Hepatocyte (in vitro differentiated cells): Measurements from ENCODE around the gene CD44. TPM values are rescaled to one million over a fixed set of nuclear protein-coding genes. Genes with fewer than 3 reads are reported as not detected.
A peak's percentile ranks its signal among the peaks of the same experiment; 100 is the strongest.

Experiments used
- DNase-seq: peaks from one replicate; pipeline ENCODE4 v3.0.0-alpha.2; 2016; ENCODE audit warnings: low spot score
- H2AFZ ChIP-seq: fragments of 200-600 bp; sonication (generic); 2 replicates; pipeline ENCODE4 v1.6.0; 2016; ENCODE audit warnings: antibody characterized with exemption, mild to moderate bottlenecking
- H3K27ac ChIP-seq: fragments of 200-600 bp; sonication (generic); 2 replicates; pipeline ENCODE4 v1.5.1; 2016; ENCODE audit warnings: mild to moderate bottlenecking
- H3K27me3 ChIP-seq: fragments of 200-600 bp; sonication (generic); 2 replicates; pipeline ENCODE4 v1.6.1; 2016
- H3K36me3 ChIP-seq: fragments of 200-600 bp; sonication (generic); replicated peaks from 2 replicates; pipeline ENCODE4 v1.5.1; 2016; ENCODE audit warnings: low read depth; ENCODE audit not compliant: insufficient read depth
- H3K4me1 ChIP-seq: fragments of 200-600 bp; sonication (generic); 2 replicates; pipeline ENCODE4 v1.5.1; 2016; ENCODE audit warnings: mild to moderate bottlenecking, moderate library complexity; ENCODE audit not compliant: insufficient read depth
- H3K4me2 ChIP-seq: fragments of 200-600 bp; sonication (generic); 2 replicates; pipeline ENCODE4 v1.6.0; 2016
- H3K4me3 ChIP-seq: fragments of 200-600 bp; sonication (generic); 2 replicates; pipeline ENCODE4 v1.5.1; 2016; ENCODE audit warnings: mild to moderate bottlenecking
- H3K79me2 ChIP-seq: fragments of 200-600 bp; sonication (generic); 2 replicates; pipeline ENCODE4 v1.6.0; 2017; ENCODE audit warnings: mild to moderate bottlenecking
- H3K9me2 ChIP-seq: fragments of 200-600 bp; sonication (generic); replicated peaks from 2 replicates; pipeline ENCODE4 v1.6.0; 2017; ENCODE audit warnings: mild to moderate bottlenecking; ENCODE audit not compliant: insufficient read depth
- H3K9me3 ChIP-seq: fragments of 200-600 bp; sonication (generic); 2 replicates; pipeline ENCODE4 v1.5.1; 2016; ENCODE audit warnings: low read depth, mild to moderate bottlenecking
- H4K20me1 ChIP-seq: fragments of 200-600 bp; sonication (generic); 2 replicates; pipeline ENCODE4 v1.6.0; 2016; ENCODE audit warnings: mild to moderate bottlenecking; ENCODE audit not compliant: insufficient read depth, poor library complexity, severe bottlenecking
- EZH2 ChIP-seq: fragments of 200-600 bp; sonication (generic); IDR thresholded peaks from 2 replicates; pipeline ENCODE4 v1.6.1; 2016; ENCODE audit warnings: antibody characterized with exemption, mild to moderate bottlenecking, borderline replicate concordance
- EZH2phosphoT487 ChIP-seq: fragments of 200-600 bp; sonication (generic); IDR thresholded peaks from one replicate; pipeline ENCODE4 v1.6.1; 2018; ENCODE audit warnings: antibody characterized with exemption, mild to moderate bottlenecking, low read depth, moderate library complexity; ENCODE audit not compliant: unreplicated experiment, severe bottlenecking
- WGBS: methylation state at CpG from one replicate; pipeline ENCODE4 v1.1.6; 2016; ENCODE audit warnings: low lambda C conversion rate; ENCODE audit errors: missing lambda C conversion rate; 5-methylcytosine and 5-hydroxymethylcytosine counted together
- polyA plus RNA-seq: library from polyadenylated mRNA; unstranded; fragments of >200 nt; fragmentation: Nextera tagmentation; extraction: Ambion mirVana; gene quantifications from 2 replicates; pipeline ENCODE4 v1.2.1, GENCODE V29; 2016
- total RNA-seq: library from RNA; depleted of rRNA; stranded (reverse); fragments of >200 nt; gene quantifications from 2 replicates; pipeline ENCODE4 v1.2.3, GENCODE V29; 2014
- TF ChIP-seq, protein P1 (sequence below): fragments of 200-600 bp; sonication (generic); IDR thresholded peaks from 2 replicates; pipeline ENCODE4 v1.5.1; 2016; ENCODE audit warnings: antibody characterized with exemption, mild to moderate bottlenecking; ENCODE audit not compliant: poor library complexity

The CD44 gene
- total and polyA plus RNA-seq, 2 experiments from 2014 or later, result 17.5 to 29.5 TPM

DNA sequence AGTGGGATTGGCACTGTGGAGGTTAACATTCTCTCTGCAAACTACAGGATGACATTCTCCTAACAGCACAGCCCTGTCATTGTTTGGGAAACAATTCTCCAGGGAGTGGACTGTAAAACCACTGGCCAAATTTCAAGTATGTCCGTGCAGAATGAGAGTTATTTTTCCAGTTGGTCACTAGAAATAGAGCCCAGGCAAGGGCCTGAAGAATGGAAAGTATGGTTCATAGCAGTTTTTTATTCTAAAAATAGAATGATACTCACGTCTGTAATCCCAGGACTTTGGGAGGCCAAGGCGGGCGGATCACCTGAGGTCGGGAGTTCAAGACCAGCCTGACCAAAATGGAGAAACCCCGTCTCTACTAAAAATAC, 39.0 kb upstream of the CD44 start:
- H3K79me2 ChIP-seq, result no peaks in the 10 kb centered on the region
- H3K36me3 ChIP-seq, result no peaks in the 10 kb centered on the region
- H3K4me1 ChIP-seq, result no peaks in the 10 kb centered on the region
- no peak overlapping the region for H3K4me3 ChIP-seq
- peak overlapping the region; percentile 14 for H3K27ac ChIP-seq
- 79% methylated on average over 6 of the region's 6 CpGs for WGBS
- no peaks in the 10 kb centered on the region for H3K27me3 ChIP-seq
- H4K20me1 ChIP-seq, result no peaks in the 10 kb centered on the region
- no peak for DNase-seq
- H3K9me3 ChIP-seq, result no peaks in the 10 kb centered on the region
- no peak for TF ChIP-seq EZH2phosphoT487
- no peak for TF ChIP-seq EZH2
- TF ChIP-seq, protein P1, sequence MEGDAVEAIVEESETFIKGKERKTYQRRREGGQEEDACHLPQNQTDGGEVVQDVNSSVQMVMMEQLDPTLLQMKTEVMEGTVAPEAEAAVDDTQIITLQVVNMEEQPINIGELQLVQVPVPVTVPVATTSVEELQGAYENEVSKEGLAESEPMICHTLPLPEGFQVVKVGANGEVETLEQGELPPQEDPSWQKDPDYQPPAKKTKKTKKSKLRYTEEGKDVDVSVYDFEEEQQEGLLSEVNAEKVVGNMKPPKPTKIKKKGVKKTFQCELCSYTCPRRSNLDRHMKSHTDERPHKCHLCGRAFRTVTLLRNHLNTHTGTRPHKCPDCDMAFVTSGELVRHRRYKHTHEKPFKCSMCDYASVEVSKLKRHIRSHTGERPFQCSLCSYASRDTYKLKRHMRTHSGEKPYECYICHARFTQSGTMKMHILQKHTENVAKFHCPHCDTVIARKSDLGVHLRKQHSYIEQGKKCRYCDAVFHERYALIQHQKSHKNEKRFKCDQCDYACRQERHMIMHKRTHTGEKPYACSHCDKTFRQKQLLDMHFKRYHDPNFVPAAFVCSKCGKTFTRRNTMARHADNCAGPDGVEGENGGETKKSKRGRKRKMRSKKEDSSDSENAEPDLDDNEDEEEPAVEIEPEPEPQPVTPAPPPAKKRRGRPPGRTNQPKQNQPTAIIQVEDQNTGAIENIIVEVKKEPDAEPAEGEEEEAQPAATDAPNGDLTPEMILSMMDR, result no peak
- H2AFZ ChIP-seq, result no peak overlapping the region
- H3K4me2 ChIP-seq, result no peak overlapping the region
- H3K9me2 ChIP-seq, result no peaks in the 10 kb centered on the region

DNA sequence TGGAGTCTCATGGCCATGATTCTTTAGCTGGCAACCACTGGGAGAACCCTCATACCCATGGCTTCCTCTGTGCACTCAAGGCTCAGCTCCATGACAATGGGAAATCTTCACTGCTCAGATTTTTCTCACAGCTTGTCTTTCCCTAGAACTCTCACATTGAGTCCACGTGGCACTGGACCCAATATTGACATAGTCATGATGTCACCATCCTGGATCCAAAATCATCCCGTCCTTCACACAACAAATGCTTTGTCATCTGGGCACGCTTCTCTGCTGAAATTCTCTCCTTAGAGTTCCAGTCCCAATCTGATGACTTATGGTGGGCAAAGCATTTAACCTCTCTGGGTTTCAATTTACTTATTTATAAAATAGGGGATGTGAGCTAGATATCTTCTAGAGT, 37.7 kb upstream of the CD44 start:
- Histone ChIP-seq H3K36me3 (no peaks in the 10 kb centered on the region), H3K27me3 (no peaks in the 10 kb centered on the region), H3K4me2 (no peak overlapping the region), H3K9me3 (no peaks in the 10 kb centered on the region), H4K20me1 (no peaks in the 10 kb centered on the region), H3K27ac (no peak overlapping the region), H3K4me1 (no peaks in the 10 kb centered on the region), H3K9me2 (no peaks in the 10 kb centered on the region), H3K79me2 (no peaks in the 10 kb centered on the region), H3K4me3 (no peak overlapping the region), H2AFZ (no peak overlapping the region)
- 73% methylated on average over 3 of the region's 3 CpGs for WGBS
- TF ChIP-seq, protein P1, result no peak
- no peak for TF ChIP-seq EZH2
- no peak for TF ChIP-seq EZH2phosphoT487
- DNase-seq, result no peak

DNA sequence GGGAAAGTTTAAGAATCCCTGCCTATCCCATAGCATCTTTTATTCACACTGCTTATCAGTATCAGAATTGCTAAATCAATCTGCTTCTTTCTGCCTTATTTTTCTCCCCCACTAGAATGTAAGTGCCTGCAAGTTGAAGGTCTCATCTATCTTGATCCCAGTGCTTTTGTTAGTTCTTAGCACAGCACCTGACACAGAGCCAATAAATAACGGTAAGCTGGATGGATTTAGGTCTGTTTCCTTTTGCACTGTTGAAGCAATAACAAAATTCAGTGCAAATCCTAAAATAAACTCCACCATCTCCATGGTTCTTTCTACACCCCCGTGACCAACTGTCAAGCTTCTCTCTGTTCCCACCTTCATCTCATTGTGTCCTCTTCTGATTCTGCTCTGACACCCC, 36.7 kb upstream of the CD44 start:
- no peak for DNase-seq
- no peaks in the 10 kb centered on the region for H3K36me3 ChIP-seq
- no peak for TF ChIP-seq EZH2
- TF ChIP-seq EZH2phosphoT487, result no peak
- TF ChIP-seq, protein P1, result no peak
- H3K4me1 ChIP-seq, result no peaks in the 10 kb centered on the region
- no peaks in the 10 kb centered on the region for H3K9me3 ChIP-seq
- 57% methylated on average over 2 of the region's 2 CpGs for WGBS
- no peaks in the 10 kb centered on the region for H3K27me3 ChIP-seq
- H3K27ac ChIP-seq, result no peak overlapping the region
- no peaks in the 10 kb centered on the region for H3K9me2 ChIP-seq
- no peaks in the 10 kb centered on the region for H4K20me1 ChIP-seq
- H3K79me2 ChIP-seq, result no peaks in the 10 kb centered on the region
- no peak overlapping the region for H3K4me2 ChIP-seq
- no peak overlapping the region for H2AFZ ChIP-seq
- no peak overlapping the region for H3K4me3 ChIP-seq
